ENCODE measurements around the gene ANKS1A. TPM values are rescaled to one million over a fixed set of nuclear protein-coding genes. Genes with fewer than 3 reads are reported as not detected.

ANKS1A gene
- total RNA-seq, 4 donors from 2014 or later, result 5.3 to 8.6 (median 7.0) TPM

DNA sequence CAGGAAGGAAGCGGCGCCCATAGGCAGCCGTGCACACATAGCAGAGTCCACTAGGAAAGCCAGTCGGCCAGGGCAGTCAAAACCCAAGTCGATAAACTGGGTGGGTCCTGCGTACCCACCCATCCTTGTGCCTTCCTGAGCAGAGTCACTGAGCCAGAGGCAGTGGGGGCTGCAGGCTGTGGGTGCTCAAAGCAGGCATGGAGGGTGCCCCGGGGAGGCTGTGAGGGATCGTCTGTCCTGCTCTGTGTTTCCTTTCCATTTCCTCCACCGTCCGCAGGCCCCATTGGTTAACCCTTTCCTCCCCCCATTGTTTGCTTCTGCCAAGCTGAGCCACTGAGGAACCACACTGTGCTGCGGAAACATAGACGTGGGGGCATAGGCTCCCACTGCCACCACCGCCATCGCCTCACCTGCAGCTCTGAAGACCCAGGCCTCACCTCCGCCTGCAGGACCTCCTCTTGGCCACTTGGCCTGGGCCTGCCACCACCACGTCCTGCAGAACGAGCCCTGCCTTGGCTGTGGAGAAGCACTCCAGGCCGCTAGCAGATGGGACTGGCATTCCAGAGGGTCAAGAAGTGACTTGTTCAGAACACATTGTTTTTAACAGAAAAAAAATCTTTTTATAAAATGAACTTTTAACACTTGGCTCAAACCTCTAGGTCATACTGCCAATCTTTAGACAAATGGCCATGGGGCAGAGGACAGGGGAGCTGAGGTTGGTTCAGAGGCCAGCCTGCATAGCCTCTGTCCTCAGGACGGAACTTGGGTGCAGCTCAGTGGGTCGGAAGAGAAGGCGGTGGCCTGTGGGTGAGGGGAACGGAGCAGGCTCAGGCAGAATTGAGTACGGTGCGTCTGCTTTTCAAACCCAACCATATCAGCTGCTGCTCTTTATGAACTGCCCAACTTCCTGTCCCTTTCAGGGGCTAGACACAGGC, 199.5 kb downstream of the ANKS1A start:
- Histone ChIP-seq H3K4me3 (no peak overlapping the region), H3K9me3 (no peaks in the 10 kb centered on the region), H3K27ac (no peak overlapping the region), H3K4me1 (no peaks in the 10 kb centered on the region), H3K27me3 (no peaks in the 10 kb centered on the region), H3K36me3 (peaks cover 0 to 57% of the 10 kb centered on the region in 2 donors)
- TF ChIP-seq, protein P1, sequence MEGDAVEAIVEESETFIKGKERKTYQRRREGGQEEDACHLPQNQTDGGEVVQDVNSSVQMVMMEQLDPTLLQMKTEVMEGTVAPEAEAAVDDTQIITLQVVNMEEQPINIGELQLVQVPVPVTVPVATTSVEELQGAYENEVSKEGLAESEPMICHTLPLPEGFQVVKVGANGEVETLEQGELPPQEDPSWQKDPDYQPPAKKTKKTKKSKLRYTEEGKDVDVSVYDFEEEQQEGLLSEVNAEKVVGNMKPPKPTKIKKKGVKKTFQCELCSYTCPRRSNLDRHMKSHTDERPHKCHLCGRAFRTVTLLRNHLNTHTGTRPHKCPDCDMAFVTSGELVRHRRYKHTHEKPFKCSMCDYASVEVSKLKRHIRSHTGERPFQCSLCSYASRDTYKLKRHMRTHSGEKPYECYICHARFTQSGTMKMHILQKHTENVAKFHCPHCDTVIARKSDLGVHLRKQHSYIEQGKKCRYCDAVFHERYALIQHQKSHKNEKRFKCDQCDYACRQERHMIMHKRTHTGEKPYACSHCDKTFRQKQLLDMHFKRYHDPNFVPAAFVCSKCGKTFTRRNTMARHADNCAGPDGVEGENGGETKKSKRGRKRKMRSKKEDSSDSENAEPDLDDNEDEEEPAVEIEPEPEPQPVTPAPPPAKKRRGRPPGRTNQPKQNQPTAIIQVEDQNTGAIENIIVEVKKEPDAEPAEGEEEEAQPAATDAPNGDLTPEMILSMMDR (IDR thresholded peaks at IDR 0.05 in 4 of 5, conservative IDR thresholded peaks at IDR 0.05 in 1 of 5), result no peak
- no peak for TF ChIP-seq POLR2A (IDR thresholded peaks at IDR 0.05)
- ATAC-seq (no peak), DNase-seq (no peak)
- in situ Hi-C loops (cut with MboI; ENCODE audit: low sequenced_read_pairs in 4 of 4) (no loop called here), intact Hi-C loops (cut with DNase I; ENCODE audit: low total_unique reads) (no loop called here)

DNA sequence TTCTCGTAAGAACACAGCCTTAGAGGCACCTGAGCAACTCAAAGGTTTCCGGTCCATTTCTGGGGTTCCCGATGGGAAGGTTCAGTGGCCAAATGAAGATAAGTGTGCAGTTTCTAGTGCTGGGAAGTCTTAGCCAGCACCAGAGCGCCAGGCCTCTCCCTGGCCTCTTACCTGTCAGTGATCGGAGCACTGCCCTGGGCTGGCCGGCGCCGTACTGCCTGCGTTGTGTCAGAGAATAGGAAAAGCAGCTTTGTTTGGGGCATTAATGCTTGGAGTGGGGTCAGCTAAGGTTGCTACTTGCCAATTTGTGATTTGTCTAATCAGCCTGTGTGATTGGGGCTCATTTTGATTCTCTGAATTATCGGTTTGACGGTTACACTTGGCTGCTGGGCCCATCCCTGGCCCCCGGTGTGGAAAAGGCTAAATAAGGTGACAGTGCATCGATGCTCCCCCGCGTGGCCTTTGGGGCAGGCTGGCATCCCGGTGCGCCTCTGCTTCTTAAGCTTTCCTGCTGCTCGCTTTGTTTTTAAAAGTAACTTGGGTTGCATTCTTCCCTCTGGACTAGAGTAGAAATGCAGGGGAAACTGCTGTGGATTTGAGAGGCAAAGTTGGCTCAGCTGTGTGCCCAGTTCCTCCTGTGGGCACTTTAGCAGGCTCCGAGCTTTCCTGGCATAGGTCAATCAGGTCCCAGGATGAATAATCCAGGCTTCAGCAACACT, 200.3 kb downstream of the ANKS1A start:
- ATAC-seq (no peak), DNase-seq (no peak)
- Histone ChIP-seq H3K4me3 (no peak overlapping the region), H3K36me3 (peaks cover 0 to 48% of the 10 kb centered on the region in 2 donors), H3K4me1 (no peaks in the 10 kb centered on the region), H3K27ac (no peak overlapping the region), H3K27me3 (no peaks in the 10 kb centered on the region), H3K9me3 (no peaks in the 10 kb centered on the region)
- TF ChIP-seq, protein P1 (IDR thresholded peaks at IDR 0.05 in 4 of 5, conservative IDR thresholded peaks at IDR 0.05 in 1 of 5), result no peak
- no peak for TF ChIP-seq POLR2A (IDR thresholded peaks at IDR 0.05)
- in situ Hi-C loops (cut with MboI; ENCODE audit: low sequenced_read_pairs in 4 of 4), result no loop called here
- intact Hi-C loops (cut with DNase I; ENCODE audit: low total_unique reads), result no loop called here

DNA sequence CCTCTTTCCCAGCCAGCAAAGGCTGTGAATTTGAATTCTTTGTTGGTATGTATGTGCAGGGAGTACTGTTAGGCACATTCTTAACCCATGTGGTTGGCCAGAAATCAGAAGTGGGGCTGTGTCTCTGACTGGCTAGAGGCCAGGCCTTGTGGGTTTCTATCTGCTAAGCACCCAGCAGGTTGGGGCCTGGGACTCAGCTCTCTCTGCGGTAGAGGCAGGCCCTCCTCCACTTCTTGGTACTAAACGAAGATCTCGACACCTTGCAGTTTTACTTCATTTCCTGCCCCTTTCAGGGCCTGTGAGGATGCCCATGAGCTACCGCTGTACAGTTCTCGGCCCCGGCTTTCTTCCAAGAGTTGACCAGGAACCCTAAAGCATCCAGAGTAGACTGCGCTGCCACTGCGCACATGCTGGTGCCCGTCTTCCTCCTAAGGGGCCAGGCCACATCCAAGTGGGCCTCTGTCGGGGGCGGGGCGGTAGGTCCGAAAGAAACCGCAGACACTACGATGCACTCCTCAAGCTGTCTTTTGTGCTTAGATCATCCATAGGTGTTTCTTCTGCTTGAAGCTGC, 201.0 kb downstream of the ANKS1A start:
- in situ Hi-C loops (cut with MboI; ENCODE audit: low sequenced_read_pairs in 4 of 4), result no loop called here
- peaks cover 0 to 42% of the 10 kb centered on the region in 2 donors for H3K36me3 ChIP-seq
- intact Hi-C loops (cut with DNase I; ENCODE audit: low total_unique reads), result no loop called here
- H3K4me3 ChIP-seq, result no peak overlapping the region
- no peak for ATAC-seq
- no peak overlapping the region for H3K27ac ChIP-seq
- DNase-seq, result no peak
- H3K27me3 ChIP-seq, result no peaks in the 10 kb centered on the region
- H3K9me3 ChIP-seq, result no peaks in the 10 kb centered on the region
- H3K4me1 ChIP-seq, result no peaks in the 10 kb centered on the region
- TF ChIP-seq, protein P1 (IDR thresholded peaks at IDR 0.05 in 4 of 5, conservative IDR thresholded peaks at IDR 0.05 in 1 of 5), result no peak
- TF ChIP-seq POLR2A (IDR thresholded peaks at IDR 0.05), result no peak

DNA sequence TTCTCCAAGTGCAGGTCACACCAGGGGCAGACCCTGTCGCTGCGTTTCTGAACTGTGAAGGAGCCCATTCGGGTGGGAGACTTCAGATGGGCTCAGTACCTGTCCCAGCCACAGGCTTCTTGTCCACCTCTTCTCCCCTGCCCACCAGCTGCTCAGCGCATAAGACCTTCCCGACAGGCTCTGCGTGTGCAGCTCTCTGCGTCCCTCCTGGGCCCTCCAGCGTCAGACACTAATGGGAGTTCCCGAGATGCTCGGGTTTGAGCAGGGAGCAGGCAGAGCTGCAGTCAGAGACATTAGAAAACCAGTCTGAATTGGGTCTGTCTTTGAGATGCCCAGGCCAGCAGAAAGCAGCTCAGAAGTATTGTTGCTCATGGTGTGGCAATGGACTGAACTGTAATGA, 201.7 kb downstream of the ANKS1A start:
- DNase-seq (no peak), ATAC-seq (no peak)
- in situ Hi-C loops (cut with MboI; ENCODE audit: low sequenced_read_pairs in 4 of 4), result no loop called here
- Histone ChIP-seq H3K36me3 (peaks cover 0 to 35% of the 10 kb centered on the region in 2 donors), H3K27ac (no peak overlapping the region), H3K27me3 (no peaks in the 10 kb centered on the region), H3K4me3 (no peak overlapping the region), H3K9me3 (no peaks in the 10 kb centered on the region), H3K4me1 (no peaks in the 10 kb centered on the region)
- no peak for TF ChIP-seq POLR2A (IDR thresholded peaks at IDR 0.05)
- TF ChIP-seq, protein P1 (IDR thresholded peaks at IDR 0.05 in 4 of 5, conservative IDR thresholded peaks at IDR 0.05 in 1 of 5), result no peak
- intact Hi-C loops (cut with DNase I; ENCODE audit: low total_unique reads), result no loop called here
